GM10266 (cell line): ENCODE measurements around the gene ITGB5.

ENCODE experiments used
- DNase-seq: peaks from one replicate; pipeline ENCODE4 v3.0.0; 2012; ENCODE audit errors: extremely low spot score
- TF ChIP-seq, protein P1 (sequence below): IDR thresholded peaks from 2 replicates; pipeline ENCODE4 v1.5.1; 2012; ENCODE audit warnings: mild to moderate bottlenecking, low read depth; ENCODE audit not compliant: control insufficient read depth, insufficient read depth; ENCODE audit errors: missing control alignments

Gene ITGB5

DNA sequence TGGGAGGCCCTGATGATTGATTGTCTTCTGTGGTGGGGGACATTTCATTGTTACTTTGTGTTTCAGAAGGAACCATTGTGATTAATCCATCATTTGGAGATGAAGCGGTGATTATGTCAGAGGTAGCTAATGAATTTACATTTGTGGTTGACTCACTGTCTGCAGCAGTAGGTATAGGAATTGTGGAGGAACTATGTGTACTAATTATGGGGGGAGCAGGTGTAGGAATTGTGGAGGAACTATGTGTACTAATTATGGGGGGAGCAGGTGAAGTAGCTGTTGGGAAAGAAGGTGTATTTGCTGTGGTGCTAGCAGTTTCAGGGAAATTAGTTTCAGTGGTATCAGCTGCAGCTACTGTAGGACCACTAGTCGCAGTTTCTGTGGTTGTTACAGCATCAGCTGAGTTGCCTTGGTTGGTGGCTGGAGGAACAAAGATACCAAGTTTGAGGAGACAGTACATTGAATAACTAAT lies 40.4 kb upstream of the ITGB5 start:
- DNase-seq = peak; percentile 22

DNA sequence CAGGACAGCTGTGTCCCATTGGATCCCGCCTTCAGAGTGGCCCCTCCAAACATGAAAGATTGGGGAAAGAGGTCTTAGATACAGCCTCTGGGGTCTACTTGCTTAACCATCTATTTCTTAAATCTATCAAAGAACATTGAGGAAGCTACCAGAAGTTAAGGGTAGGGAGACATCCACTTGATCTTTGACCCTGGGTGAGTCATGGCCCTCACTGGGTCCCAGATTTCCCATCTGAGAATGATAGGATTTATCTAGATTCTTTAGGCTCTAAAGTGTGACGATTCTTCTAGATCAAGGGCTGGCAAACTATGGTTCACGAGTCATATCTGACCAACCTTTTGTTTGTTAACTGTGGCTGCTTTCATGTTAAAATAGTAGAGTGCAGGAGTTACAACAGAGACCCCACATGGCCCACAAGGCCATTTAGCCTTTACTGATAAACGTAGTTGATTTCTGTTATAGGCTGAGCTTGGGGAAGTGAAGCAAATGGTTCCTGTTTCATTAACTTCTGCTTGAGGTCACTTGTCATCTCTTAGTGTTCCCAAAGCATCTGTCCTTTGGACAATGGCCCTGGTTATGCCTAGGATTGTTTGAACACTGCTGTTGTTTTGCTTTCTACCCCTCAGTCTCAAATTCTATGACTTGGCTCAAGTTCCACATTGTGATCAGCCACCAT lies 39.4 kb upstream of the ITGB5 start:
- no peak for DNase-seq
- TF ChIP-seq, protein P1, sequence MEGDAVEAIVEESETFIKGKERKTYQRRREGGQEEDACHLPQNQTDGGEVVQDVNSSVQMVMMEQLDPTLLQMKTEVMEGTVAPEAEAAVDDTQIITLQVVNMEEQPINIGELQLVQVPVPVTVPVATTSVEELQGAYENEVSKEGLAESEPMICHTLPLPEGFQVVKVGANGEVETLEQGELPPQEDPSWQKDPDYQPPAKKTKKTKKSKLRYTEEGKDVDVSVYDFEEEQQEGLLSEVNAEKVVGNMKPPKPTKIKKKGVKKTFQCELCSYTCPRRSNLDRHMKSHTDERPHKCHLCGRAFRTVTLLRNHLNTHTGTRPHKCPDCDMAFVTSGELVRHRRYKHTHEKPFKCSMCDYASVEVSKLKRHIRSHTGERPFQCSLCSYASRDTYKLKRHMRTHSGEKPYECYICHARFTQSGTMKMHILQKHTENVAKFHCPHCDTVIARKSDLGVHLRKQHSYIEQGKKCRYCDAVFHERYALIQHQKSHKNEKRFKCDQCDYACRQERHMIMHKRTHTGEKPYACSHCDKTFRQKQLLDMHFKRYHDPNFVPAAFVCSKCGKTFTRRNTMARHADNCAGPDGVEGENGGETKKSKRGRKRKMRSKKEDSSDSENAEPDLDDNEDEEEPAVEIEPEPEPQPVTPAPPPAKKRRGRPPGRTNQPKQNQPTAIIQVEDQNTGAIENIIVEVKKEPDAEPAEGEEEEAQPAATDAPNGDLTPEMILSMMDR = no peak

More for the DNA sequence above, 40.4 kb upstream of the ITGB5 start:
- TF ChIP-seq, protein P1 = no peak

DNA sequence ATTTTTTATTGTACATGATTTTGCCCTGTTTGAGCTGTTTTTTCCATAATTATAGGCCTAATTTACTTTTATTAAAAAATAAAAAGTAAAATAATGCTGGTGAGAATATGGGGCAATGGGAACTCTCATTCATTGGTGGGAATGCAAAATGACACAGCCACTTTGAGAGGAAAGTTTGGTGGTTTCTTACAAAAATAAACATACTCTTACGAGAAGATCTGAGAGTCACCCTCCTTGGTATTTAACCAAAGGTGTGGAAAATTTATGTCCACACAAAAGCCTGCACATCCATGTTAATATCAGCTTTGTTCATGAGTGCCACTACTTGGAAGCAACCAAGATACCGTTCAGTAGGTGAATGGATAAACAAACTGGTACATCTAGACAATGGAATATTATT lies 37.6 kb upstream of the ITGB5 start:
- DNase-seq = no peak
- TF ChIP-seq, protein P1 = no peak

DNA sequence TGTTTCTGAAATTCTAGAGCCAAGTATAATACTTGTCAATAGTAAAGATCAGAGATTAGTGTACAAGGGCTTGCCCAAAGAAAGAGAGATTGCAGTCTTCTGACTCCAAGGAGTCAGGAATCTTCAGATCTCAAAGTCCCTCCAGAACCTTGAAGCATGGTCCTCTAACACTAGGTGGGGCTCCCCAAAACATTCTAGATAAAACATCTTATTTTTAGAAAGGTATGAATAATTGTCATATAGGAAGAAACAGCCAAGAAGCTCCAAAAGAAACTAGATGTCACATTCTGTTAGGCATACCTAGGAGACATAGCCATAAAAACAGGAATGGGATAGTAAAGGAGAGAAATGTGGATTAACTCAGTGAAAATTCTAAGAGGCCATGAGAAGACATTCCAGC lies 36.7 kb upstream of the ITGB5 start:
- DNase-seq = no peak
- TF ChIP-seq, protein P1 = peak; percentile 8

DNA sequence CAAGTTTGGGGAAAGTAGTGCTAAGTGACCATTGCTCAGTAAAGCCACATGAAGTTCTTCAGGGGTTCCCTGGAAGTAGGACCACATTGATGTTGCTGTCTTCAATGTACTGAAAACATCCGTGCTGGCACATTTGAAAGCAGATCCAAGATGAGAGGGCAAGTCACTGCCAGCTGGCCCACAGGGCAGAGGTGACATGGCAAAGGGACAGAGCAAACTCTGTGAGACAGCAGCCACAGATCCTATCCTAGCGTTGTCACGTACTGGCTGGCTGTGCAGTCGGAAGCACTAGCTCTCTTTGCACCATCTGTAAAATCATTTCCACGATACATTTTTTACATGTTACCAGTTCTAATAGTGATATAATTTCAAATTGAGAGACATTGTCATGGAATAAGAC lies 33.6 kb upstream of the ITGB5 start:
- DNase-seq = no peak

DNA sequence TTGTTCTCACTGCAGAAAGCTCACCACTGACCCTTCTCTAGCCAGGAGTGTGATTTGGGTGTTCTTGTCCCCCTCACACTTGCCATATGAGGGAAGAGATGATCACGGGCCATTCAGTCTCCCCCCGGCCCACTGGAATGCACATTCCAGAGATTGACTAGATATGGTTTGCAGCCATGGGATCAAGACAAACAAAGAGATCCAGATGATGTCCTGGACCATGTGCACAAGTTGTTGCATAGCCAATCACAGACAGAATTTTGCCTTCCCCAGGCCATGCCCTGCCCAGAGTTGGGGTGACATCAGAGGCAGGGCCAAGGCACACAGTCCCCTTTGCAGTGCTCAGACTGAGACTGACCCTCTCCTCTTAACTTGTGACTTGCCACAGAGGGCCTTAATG lies 32.6 kb upstream of the ITGB5 start:
- TF ChIP-seq, protein P1 = no peak
- no peak for DNase-seq

More for the DNA sequence above, 33.6 kb upstream of the ITGB5 start:
- TF ChIP-seq, protein P1 = no peak

DNA sequence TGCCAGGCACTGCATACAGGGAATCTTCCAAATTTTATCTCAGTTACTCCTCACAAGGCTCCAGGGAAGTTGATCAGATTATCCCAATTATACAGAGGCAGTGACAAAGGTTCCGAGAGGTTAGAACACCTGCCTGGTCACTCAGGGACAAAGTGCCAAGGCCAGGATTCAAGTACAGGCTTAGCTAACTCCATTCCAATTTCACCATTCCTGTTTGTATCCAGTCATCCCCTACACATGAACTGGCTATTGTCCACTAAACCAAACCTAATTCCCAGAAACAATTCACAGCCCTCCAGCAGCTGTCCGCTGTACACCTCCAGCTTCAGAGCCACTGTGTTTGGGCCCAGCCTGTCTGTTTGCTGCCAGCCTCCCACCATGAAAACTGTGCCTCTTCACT lies 31.4 kb upstream of the ITGB5 start:
- no peak for DNase-seq
- TF ChIP-seq, protein P1 = no peak
